Tibial nerve (tissue), 4 donors: Measurements from ENCODE around the gene RPL37A. TPM values are rescaled to one million over a fixed set of nuclear protein-coding genes. Genes with fewer than 3 reads are reported as not detected.

Experiments used
- DNase-seq, 2 donors: peaks; one replicate each; pipeline ENCODE4 v3.0.0-alpha.2; 2019; ENCODE audit warnings: low spot score in 2 of 2
- H3K27ac ChIP-seq, 4 donors: fragments of 200-600 bp; sonication (generic) in 3 of 4; one replicate each; pipeline ENCODE4 v1.5.1; 2017 to 2019; ENCODE audit warnings: mild to moderate bottlenecking in 1 of 4
- H3K27me3 ChIP-seq, 2 donors: fragments of 200-600 bp; sonication (generic) in 1 of 2; one replicate each; pipeline versions ENCODE4 v1.5.1 to v1.6.0; 2017 to 2019
- H3K36me3 ChIP-seq, 3 donors: fragments of 200-600 bp; sonication (generic); one replicate each; pipeline ENCODE4 v1.5.1; 2018 to 2019
- H3K4me1 ChIP-seq, 4 donors: fragments of 200-600 bp; sonication (generic) in 3 of 4; one replicate each; pipeline ENCODE4 v1.5.1; 2017 to 2019
- H3K4me3 ChIP-seq, 4 donors: fragments of 200-600 bp; sonication (generic) in 3 of 4; one replicate each; pipeline ENCODE4 v1.5.1; 2017 to 2019; ENCODE audit warnings: mild to moderate bottlenecking in 1 of 4, moderate library complexity in 1 of 4
- H3K9me3 ChIP-seq, 4 donors: fragments of 200-600 bp; sonication (generic) in 3 of 4; one replicate each; pipeline ENCODE4 v1.5.1; 2017 to 2019
- EP300 ChIP-seq, 2 donors: sonication (generic); formaldehyde crosslinking; IDR thresholded peaks; one replicate each; pipeline ENCODE4 v1.6.1; 2017; ENCODE audit warnings: antibody characterized with exemption in 2 of 2, mild to moderate bottlenecking in 1 of 2
- POLR2A ChIP-seq, 2 donors: fragments of 450-650 bp; IDR thresholded peaks; one replicate each; pipeline ENCODE4 v1.6.1; 2017; ENCODE audit warnings: antibody characterized with exemption in 2 of 2, mild to moderate bottlenecking in 2 of 2, moderate library complexity in 2 of 2
- WGBS, 2 donors: methylation state at CpG; one replicate each; pipeline ENCODE4 v1.1.5; 2018; 5-methylcytosine and 5-hydroxymethylcytosine counted together
- total RNA-seq, 4 donors: library from RNA; depleted of rRNA; stranded (reverse); fragments of >200 nt; gene quantifications; one replicate each; pipeline ENCODE4 v1.1.0, GENCODE V29; 2016
- TF ChIP-seq, protein P1 (sequence below), 5 experiments: fragments of 200-600 bp in 3 of 5; fragments of 450-650 bp in 2 of 5; sonication (generic) in 3 of 5; IDR thresholded peaks; one replicate each; pipeline ENCODE4 v1.5.1; 2016 to 2019; ENCODE audit warnings: antibody characterized with exemption in 5 of 5, mild to moderate bottlenecking in 3 of 5, moderate library complexity in 2 of 5

The RPL37A gene
- total RNA-seq, 4 donors from 2014 or later, result 1,138 to 2,228 (median 1,396) TPM

- no peak overlapping the region for H3K4me3 ChIP-seq
- DNase-seq, result no peak
- no peak overlapping the region for H3K27ac ChIP-seq
- TF ChIP-seq POLR2A (IDR thresholded peaks at IDR 0.05) (no peak), EP300 (IDR thresholded peaks at IDR 0.05) (no peak)
- TF ChIP-seq, protein P1, sequence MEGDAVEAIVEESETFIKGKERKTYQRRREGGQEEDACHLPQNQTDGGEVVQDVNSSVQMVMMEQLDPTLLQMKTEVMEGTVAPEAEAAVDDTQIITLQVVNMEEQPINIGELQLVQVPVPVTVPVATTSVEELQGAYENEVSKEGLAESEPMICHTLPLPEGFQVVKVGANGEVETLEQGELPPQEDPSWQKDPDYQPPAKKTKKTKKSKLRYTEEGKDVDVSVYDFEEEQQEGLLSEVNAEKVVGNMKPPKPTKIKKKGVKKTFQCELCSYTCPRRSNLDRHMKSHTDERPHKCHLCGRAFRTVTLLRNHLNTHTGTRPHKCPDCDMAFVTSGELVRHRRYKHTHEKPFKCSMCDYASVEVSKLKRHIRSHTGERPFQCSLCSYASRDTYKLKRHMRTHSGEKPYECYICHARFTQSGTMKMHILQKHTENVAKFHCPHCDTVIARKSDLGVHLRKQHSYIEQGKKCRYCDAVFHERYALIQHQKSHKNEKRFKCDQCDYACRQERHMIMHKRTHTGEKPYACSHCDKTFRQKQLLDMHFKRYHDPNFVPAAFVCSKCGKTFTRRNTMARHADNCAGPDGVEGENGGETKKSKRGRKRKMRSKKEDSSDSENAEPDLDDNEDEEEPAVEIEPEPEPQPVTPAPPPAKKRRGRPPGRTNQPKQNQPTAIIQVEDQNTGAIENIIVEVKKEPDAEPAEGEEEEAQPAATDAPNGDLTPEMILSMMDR (IDR thresholded peaks at IDR 0.05), result no peak
- H3K36me3 ChIP-seq, result no peaks in the 10 kb centered on the region
- H3K4me1 ChIP-seq, result peaks cover 0 to 41% (median 19%) of the 10 kb centered on the region in 4 donors
- H3K9me3 ChIP-seq, result no peaks in the 10 kb centered on the region
- no peaks in the 10 kb centered on the region for H3K27me3 ChIP-seq
- 83 to 91% methylated on average over 5 of the region's 5 CpGs for WGBS, 2 donors
These were observed 39.9 kb downstream of the RPL37A start for GRCh38 chr2:216538538-216538937.

GRCh38 chr2:216539120-216539519, 40.5 kb downstream of the RPL37A start:
- Histone ChIP-seq H3K36me3 (no peaks in the 10 kb centered on the region), H3K27ac (no peak overlapping the region), H3K4me3 (no peak overlapping the region), H3K9me3 (no peaks in the 10 kb centered on the region), H3K27me3 (no peaks in the 10 kb centered on the region), H3K4me1 (peaks cover 0 to 41% (median 19%) of the 10 kb centered on the region in 4 donors)
- no peak for TF ChIP-seq POLR2A (IDR thresholded peaks at IDR 0.05)
- TF ChIP-seq, protein P1 (IDR thresholded peaks at IDR 0.05), result no peak
- TF ChIP-seq EP300 (IDR thresholded peaks at IDR 0.05), result no peak
- WGBS, 2 donors, result 97 to 98% methylated on average over 4 of the region's 4 CpGs
- DNase-seq, result no peak

DNA sequence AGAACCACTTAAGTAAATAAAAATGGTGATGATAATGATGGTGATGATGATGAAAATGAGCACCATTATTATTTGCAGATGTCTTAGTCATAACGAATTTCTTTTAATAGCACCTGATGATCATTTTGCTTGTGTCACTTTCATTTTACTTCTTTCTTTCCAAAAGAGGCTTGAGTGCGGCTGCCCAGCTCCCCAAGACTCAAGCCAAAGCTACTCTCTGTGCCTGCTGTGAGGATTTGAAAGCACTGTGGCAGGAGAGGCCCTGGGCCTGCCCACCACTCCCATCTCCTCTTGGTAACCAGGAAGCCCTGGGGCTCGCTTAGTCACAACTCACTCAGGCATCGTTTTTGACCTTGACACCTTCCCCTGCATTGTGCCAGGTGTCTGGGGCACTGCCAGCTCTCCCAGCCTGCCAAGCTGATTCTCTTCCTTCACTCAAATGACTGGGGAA, 41.2 kb downstream of the RPL37A start:
- no peaks in the 10 kb centered on the region for H3K36me3 ChIP-seq
- H3K27me3 ChIP-seq, result no peaks in the 10 kb centered on the region
- no peak for TF ChIP-seq POLR2A (IDR thresholded peaks at IDR 0.05)
- TF ChIP-seq, protein P1 (IDR thresholded peaks at IDR 0.05), result no peak
- TF ChIP-seq EP300 (IDR thresholded peaks at IDR 0.05), result no peak
- DNase-seq, result no peak
- WGBS, 2 donors, result 57 to 67% methylated on average over 4 of the region's 4 CpGs
- H3K4me3 ChIP-seq, result no peak overlapping the region
- no peak overlapping the region for H3K27ac ChIP-seq
- no peaks in the 10 kb centered on the region for H3K9me3 ChIP-seq
- H3K4me1 ChIP-seq, result peaks cover 0 to 35% (median 19%) of the 10 kb centered on the region in 4 donors

GRCh38 chr2:216540920-216541319, 42.3 kb downstream of the RPL37A start:
- WGBS, 2 donors, result 74 to 81% methylated on average over 6 of the region's 6 CpGs
- TF ChIP-seq POLR2A (IDR thresholded peaks at IDR 0.05) (no peak), EP300 (IDR thresholded peaks at IDR 0.05) (no peak)
- TF ChIP-seq, protein P1 (IDR thresholded peaks at IDR 0.05), result no peak

GRCh38 chr2:216541505-216541904, 42.9 kb downstream of the RPL37A start:
- Histone ChIP-seq H3K4me1 (peaks cover 0 to 18% (median 7%) of the 10 kb centered on the region in 4 donors), H3K27me3 (no peaks in the 10 kb centered on the region), H3K9me3 (no peaks in the 10 kb centered on the region), H3K36me3 (no peaks in the 10 kb centered on the region), H3K27ac (no peak overlapping the region), H3K4me3 (no peak overlapping the region)
- no peak for DNase-seq
- TF ChIP-seq EP300 (IDR thresholded peaks at IDR 0.05) (no peak), POLR2A (IDR thresholded peaks at IDR 0.05) (no peak)
- TF ChIP-seq, protein P1 (IDR thresholded peaks at IDR 0.05), result no peak
- 90 to 91% methylated on average over 3 of the region's 3 CpGs for WGBS, 2 donors

More at GRCh38 chr2:216540920-216541319, 42.3 kb downstream of the RPL37A start:
- Histone ChIP-seq H3K4me3 (no peak overlapping the region), H3K27ac (no peak overlapping the region), H3K4me1 (peaks cover 0 to 24% (median 13%) of the 10 kb centered on the region in 4 donors), H3K27me3 (no peaks in the 10 kb centered on the region), H3K9me3 (no peaks in the 10 kb centered on the region), H3K36me3 (no peaks in the 10 kb centered on the region)
- no peak for DNase-seq
